ENCODE measurements around the gene NOP9. TPM values are rescaled to one million over a fixed set of nuclear protein-coding genes. Genes with fewer than 3 reads are reported as not detected.
"Not testable (repeated sequence)": the region's sequence is repeated elsewhere in the genome, so short reads cannot be mapped to it uniquely, and the experiment has no call there.

The NOP9 gene
- total RNA-seq, 4 donors from 2014 or later = 13.9 to 22.2 (median 17.8) TPM

- no peak for ATAC-seq (ENCODE audit: low FRiP score)
- DNase-seq (ENCODE audit: low spot score) = no peak
- TF ChIP-seq, protein P1, sequence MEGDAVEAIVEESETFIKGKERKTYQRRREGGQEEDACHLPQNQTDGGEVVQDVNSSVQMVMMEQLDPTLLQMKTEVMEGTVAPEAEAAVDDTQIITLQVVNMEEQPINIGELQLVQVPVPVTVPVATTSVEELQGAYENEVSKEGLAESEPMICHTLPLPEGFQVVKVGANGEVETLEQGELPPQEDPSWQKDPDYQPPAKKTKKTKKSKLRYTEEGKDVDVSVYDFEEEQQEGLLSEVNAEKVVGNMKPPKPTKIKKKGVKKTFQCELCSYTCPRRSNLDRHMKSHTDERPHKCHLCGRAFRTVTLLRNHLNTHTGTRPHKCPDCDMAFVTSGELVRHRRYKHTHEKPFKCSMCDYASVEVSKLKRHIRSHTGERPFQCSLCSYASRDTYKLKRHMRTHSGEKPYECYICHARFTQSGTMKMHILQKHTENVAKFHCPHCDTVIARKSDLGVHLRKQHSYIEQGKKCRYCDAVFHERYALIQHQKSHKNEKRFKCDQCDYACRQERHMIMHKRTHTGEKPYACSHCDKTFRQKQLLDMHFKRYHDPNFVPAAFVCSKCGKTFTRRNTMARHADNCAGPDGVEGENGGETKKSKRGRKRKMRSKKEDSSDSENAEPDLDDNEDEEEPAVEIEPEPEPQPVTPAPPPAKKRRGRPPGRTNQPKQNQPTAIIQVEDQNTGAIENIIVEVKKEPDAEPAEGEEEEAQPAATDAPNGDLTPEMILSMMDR (IDR thresholded peaks at IDR 0.05) = no peak
Observed at GRCh38 chr14:24322672-24323071, 23.0 kb downstream of the NOP9 start.

- TF ChIP-seq, protein P1 (IDR thresholded peaks at IDR 0.05) = no peak
- DNase-seq (ENCODE audit: low spot score) = no peak
- ATAC-seq (ENCODE audit: low FRiP score) = no peak
Observed at GRCh38 chr14:24323341-24323740, 23.7 kb downstream of the NOP9 start.

DNA sequence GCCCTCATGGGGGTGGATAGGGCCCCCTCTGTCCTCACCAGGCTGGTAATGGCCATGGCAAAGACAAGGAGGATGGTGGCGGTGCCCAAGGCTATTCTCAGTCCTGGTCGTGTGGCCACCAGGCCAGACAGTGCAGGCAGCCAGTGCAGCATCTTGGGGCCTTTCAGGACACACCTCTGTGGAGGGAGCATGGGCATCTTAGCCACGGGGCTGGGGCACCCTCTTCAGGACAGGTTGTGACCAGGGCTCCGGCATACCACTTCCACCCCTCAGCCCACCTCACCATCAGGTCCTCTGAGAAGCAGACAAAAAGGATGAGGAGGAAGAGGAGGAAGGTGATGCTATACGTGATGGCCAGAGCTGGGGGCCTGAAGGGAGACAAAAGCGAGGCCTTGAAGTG lies 24.4 kb downstream of the NOP9 start:
- no peak for ATAC-seq (ENCODE audit: low FRiP score)
- TF ChIP-seq, protein P1 (IDR thresholded peaks at IDR 0.05) = no peak
- DNase-seq (ENCODE audit: low spot score) = no peak

- ATAC-seq (ENCODE audit: low FRiP score) = no peak
- TF ChIP-seq, protein P1 (IDR thresholded peaks at IDR 0.05) = no peak
- no peak for DNase-seq (ENCODE audit: low spot score)
Observed at GRCh38 chr14:24325041-24325530, 25.4 kb downstream of the NOP9 start.

DNA sequence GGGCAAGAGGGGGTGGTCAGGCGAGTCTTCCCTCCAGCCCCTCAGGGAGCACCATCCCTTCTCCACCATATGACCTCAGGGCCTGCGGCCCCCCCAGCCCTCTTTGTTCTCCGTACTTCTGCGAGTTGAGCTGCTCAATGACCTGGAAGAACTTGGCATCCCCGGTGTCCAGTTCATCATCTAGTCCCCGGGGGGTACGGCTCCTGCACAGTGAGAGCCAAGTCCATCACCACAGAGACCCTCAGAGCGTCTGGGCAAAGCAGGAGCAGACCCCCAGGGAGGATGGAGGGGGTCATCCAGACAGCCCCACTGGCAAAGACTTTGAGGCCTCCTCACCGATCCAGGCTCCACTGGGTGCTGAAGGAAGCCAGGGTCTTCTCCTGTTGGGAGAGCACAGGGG lies 26.3 kb downstream of the NOP9 start:
- ATAC-seq (ENCODE audit: low FRiP score) (no peak), DNase-seq (ENCODE audit: low spot score) (no peak)

DNA sequence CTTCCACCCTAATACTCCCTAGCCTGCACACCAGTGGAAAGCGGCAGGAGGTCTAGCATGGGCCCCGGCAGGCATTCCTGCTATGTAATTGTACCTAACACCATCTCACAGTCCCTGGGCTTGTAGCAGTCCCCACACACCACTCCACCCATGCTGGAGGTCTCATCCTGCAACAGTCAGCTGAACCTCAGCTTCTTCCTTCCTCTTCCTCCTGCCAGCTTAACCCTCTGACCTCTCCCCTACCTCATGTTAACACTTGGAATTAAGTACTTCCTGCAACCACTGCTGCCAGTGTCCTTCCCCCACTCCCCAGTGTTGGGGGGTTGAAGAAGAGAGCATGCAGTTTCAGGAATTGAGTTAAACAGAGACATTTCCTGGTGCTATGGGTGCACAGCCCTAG lies 27.7 kb downstream of the NOP9 start:
- TF ChIP-seq, protein P1 (IDR thresholded peaks at IDR 0.05) = no peak
- DNase-seq (ENCODE audit: low spot score) (no peak), ATAC-seq (ENCODE audit: low FRiP score) (no peak)

More for the DNA sequence above, 26.3 kb downstream of the NOP9 start:
- TF ChIP-seq, protein P1 (IDR thresholded peaks at IDR 0.05) = no peak

GRCh38 chr14:24327914-24328313 lies 28.3 kb downstream of the NOP9 start:
- TF ChIP-seq, protein P1 (IDR thresholded peaks at IDR 0.05) = peak in 1 of 3 donors; percentile 6
- not testable (repeated sequence) for ATAC-seq (ENCODE audit: low FRiP score); DNase-seq (ENCODE audit: low spot score)

All from omental fat pad (tissue), 4 donors.